A549 (cell line): ENCODE results near the gene SLIT3. TPM values are rescaled to one million over a fixed set of nuclear protein-coding genes. Genes with fewer than 3 reads are reported as not detected.

ENCODE experiments used
- ATAC-seq, 2 experiments: fragments of 200-7000 bp in 1 of 2; fragments of >200 bp in 1 of 2; cut with Nextera tagmentation in 1 of 2; cut with Tn5 transposase in 1 of 2; 3 replicates each; pipeline versions ENCODE4 v1.8.0 to v1.9.1; 2018 to 2020; ENCODE audit warnings: mild to moderate bottlenecking in 1 of 2, moderate library complexity in 1 of 2
- CTCF ChIA-PET: fragments of 300-600 bp; sonication (Branson Sonifier 250); formaldehyde crosslinking; extraction: SDS; loops from one replicate; lab custom pipeline; 2021; ENCODE audit warnings: antibody characterized with exemption, inconsistent platforms; lab: Yijun Ruan, JAX
- POLR2A ChIA-PET: fragments of 350-600 bp; formaldehyde crosslinking; extraction: SDS; loops from one replicate; lab custom pipeline; 2021; ENCODE audit warnings: antibody characterized with exemption, inconsistent platforms; lab: Yijun Ruan, JAX
- DNase-seq, 2 experiments: peaks; one replicate each; pipeline versions ENCODE4 v3.0.0 to v3.0.0-alpha.2; 2011 to 2016; ENCODE audit warnings: low read depth in 1 of 2, low spot score in 1 of 2
- FAIRE-seq: peaks from 2 replicates; lab custom pipeline; 2011; peaks lifted over from hg19 to GRCh38; lab: Jason Lieb, UNC
- H3K27ac ChIP-seq, 2 experiments: fragments of >200 bp; sonication (Bioruptor Twin); formaldehyde crosslinking; 3 replicates each; pipeline ENCODE4 v1.5.1; 2016 to 2017
- H3K4me1 ChIP-seq: fragments of >200 bp; sonication (Bioruptor Twin); formaldehyde crosslinking; 3 replicates; pipeline ENCODE4 v1.6.1; 2016
- H3K4me2 ChIP-seq: fragments of >200 bp; sonication (Bioruptor Twin); formaldehyde crosslinking; 3 replicates; pipeline ENCODE4 v1.6.1; 2016
- H3K4me3 ChIP-seq: fragments of >200 bp; sonication (Bioruptor Twin); formaldehyde crosslinking; 3 replicates; pipeline ENCODE4 v1.5.1; 2016
- H3K9me3 ChIP-seq: fragments of >200 bp; sonication (Bioruptor Twin); formaldehyde crosslinking; 3 replicates; pipeline ENCODE4 v1.6.1; 2016
- ATOH8 ChIP-seq: fragments of 250-450 bp; sonication (Bioruptor Pico); IDR thresholded peaks from 2 replicates; pipeline ENCODE4 v1.5.0; 2020; ENCODE audit warnings: low read depth, mild to moderate bottlenecking, moderate library complexity
- CHD2 ChIP-seq: fragments of 150-350 bp; IDR thresholded peaks from 2 replicates; pipeline ENCODE4 v1.6.1; 2014; ENCODE audit warnings: low read length; ENCODE audit not compliant: partially characterized antibody
- E2F6 ChIP-seq: IDR thresholded peaks from 2 replicates; pipeline ENCODE4 v1.6.1; 2012; ENCODE audit warnings: low read depth, borderline replicate concordance
- EHF ChIP-seq: fragments of 250-450 bp; sonication (Bioruptor Pico); IDR thresholded peaks from 2 replicates; pipeline ENCODE4 v1.5.0; 2020; ENCODE audit warnings: mild to moderate bottlenecking
- ESRRA ChIP-seq: fragments of 150-350 bp; IDR thresholded peaks from 2 replicates; pipeline ENCODE4 v1.6.1; 2014; ENCODE audit warnings: mild to moderate bottlenecking, low read length, borderline replicate concordance
- FOSL2 ChIP-seq, 2 experiments: fragments of 450-650 bp in 1 of 2; fragments of >200 bp in 1 of 2; sonication (Bioruptor Twin) in 1 of 2; formaldehyde crosslinking; IDR thresholded peaks; 2 replicates each; pipeline versions ENCODE4 v1.5.0 to v1.6.1; 2016 to 2020; ENCODE audit warnings: mild to moderate bottlenecking in 1 of 2, moderate library complexity in 1 of 2
- FOXS1 ChIP-seq: fragments of 250-450 bp; sonication (Bioruptor Pico); IDR thresholded peaks from 2 replicates; pipeline ENCODE4 v1.5.0; 2020; ENCODE audit warnings: mild to moderate bottlenecking, moderate library complexity
- GATA3 ChIP-seq: IDR thresholded peaks from 2 replicates; pipeline ENCODE4 v1.6.1; 2012; ENCODE audit warnings: borderline replicate concordance
- HOXA7 ChIP-seq: fragments of 250-450 bp; sonication (Bioruptor Pico); IDR thresholded peaks from 2 replicates; pipeline ENCODE4 v1.5.0; 2020; ENCODE audit warnings: mild to moderate bottlenecking, moderate library complexity
- HOXB13 ChIP-seq: fragments of 250-450 bp; sonication (Bioruptor Pico); IDR thresholded peaks from 2 replicates; pipeline ENCODE4 v1.5.0; 2020; ENCODE audit warnings: low read depth, mild to moderate bottlenecking, moderate library complexity
- JUNB ChIP-seq: fragments of >200 bp; sonication (Bioruptor Twin); formaldehyde crosslinking; IDR thresholded peaks from 2 replicates; pipeline ENCODE4 v1.6.1; 2016
- MAFK ChIP-seq: fragments of 450-650 bp; IDR thresholded peaks from 2 replicates; pipeline ENCODE4 v1.6.1; 2014; ENCODE audit not compliant: partially characterized antibody
- MAX ChIP-seq: IDR thresholded peaks from 2 replicates; pipeline ENCODE4 v1.6.1; 2012
- MYC ChIP-seq: IDR thresholded peaks from 2 replicates; pipeline ENCODE4 v1.6.1; 2012; ENCODE audit warnings: mild to moderate bottlenecking, inconsistent platforms, low read length, improper control_type of control experiment, borderline replicate concordance
- NFE2L2 ChIP-seq: fragments of 150-350 bp; conservative IDR thresholded peaks from 2 replicates; pipeline ENCODE4 v1.6.1; 2014; ENCODE audit warnings: low read length
- NPAS2 ChIP-seq: fragments of 250-450 bp; sonication (Bioruptor Pico); IDR thresholded peaks from 2 replicates; pipeline ENCODE4 v1.8.0; 2022; ENCODE audit warnings: mild to moderate bottlenecking, moderate library complexity, borderline replicate concordance
- NR3C1 ChIP-seq: fragments of >200 bp; sonication (Bioruptor Twin); formaldehyde crosslinking; IDR thresholded peaks from 3 replicates; pipeline ENCODE4 v1.6.1; 2017
- POLR2AphosphoS2 ChIP-seq: conservative IDR thresholded peaks from 2 replicates; pipeline ENCODE4 v1.6.1; 2012; ENCODE audit warnings: low read length, improper control_type of control experiment, inconsistent platforms
- TFCP2L1 ChIP-seq: fragments of 250-450 bp; sonication (Bioruptor Pico); IDR thresholded peaks from 2 replicates; pipeline ENCODE4 v1.5.0; 2021; ENCODE audit warnings: mild to moderate bottlenecking
- TP53 ChIP-seq: fragments of 250-450 bp; sonication (Bioruptor Pico); IDR thresholded peaks from 2 replicates; pipeline ENCODE4 v1.5.0; 2021; ENCODE audit warnings: mild to moderate bottlenecking, moderate library complexity
- ZC3H11A ChIP-seq: fragments of 450-650 bp; IDR thresholded peaks from 2 replicates; pipeline ENCODE4 v1.6.1; 2014; ENCODE audit warnings: antibody characterized with exemption, mild to moderate bottlenecking
- ZFP36 ChIP-seq: fragments of 450-650 bp; IDR thresholded peaks from 2 replicates; pipeline ENCODE4 v1.6.1; 2014; ENCODE audit warnings: borderline replicate concordance; ENCODE audit not compliant: partially characterized antibody
- ZNF302 ChIP-seq: fragments of 250-450 bp; sonication (Bioruptor Pico); IDR thresholded peaks from 2 replicates; pipeline ENCODE4 v1.9.0; 2021; ENCODE audit warnings: inconsistent platforms, mild to moderate bottlenecking, moderate library complexity
- WGBS: methylation state at CpG from one replicate; pipeline ENCODE4 v1.1.6; 2017; ENCODE audit errors: missing lambda C conversion rate; 5-methylcytosine and 5-hydroxymethylcytosine counted together
- polyA plus RNA-seq, 4 experiments: library from polyadenylated mRNA; depleted of rRNA in 3 of 4; stranded (reverse); fragments of >200 nt; fragmentation: RNase III in 1 of 4; extraction: RNeasy Plus Mini Kit Qiagen cat#74134 plus additional on column Dnase treatment in 1 of 4; gene quantifications; 2 replicates in 3 of 4; 3 replicates in 1 of 4; pipeline ENCODE4 v1.2.3, GENCODE V29; 2011 to 2017

The SLIT3 gene
- polyA plus RNA-seq, 2 of the 4 experiments (the other 2 are of a cell fraction), result 12.7 to 22.9 TPM

GRCh38 chr5:169294621-169295020 is 6.3 kb downstream of the SLIT3 start:
- no peak for TF ChIP-seq ZC3H11A
- TF ChIP-seq ZFP36, result no peak
- TF ChIP-seq ESRRA, result no peak
- no peak for TF ChIP-seq NR3C1
- TF ChIP-seq MAX, result no peak
- no peak for TF ChIP-seq CHD2
- no peak for TF ChIP-seq HOXA7
- TF ChIP-seq NFE2L2, result no peak
- no peak for TF ChIP-seq TP53 (CRISPR knock-in tag)
- no peak for TF ChIP-seq E2F6
- TF ChIP-seq FOSL2 (IDR thresholded peaks at IDR 0.05), result no peak
- no peak for TF ChIP-seq FOSL2 (CRISPR knock-in tag; IDR thresholded peaks at IDR 0.05)
- H3K4me2 ChIP-seq, result no peak overlapping the region
- DNase-seq, result no peak
- ChIA-PET CTCF (interaction anchor here (3.9 kb wide), 1 partner anchor 8 kb away, joined by 23 read pairs; the partner anchor contains the start of gene SLIT3), POLR2A (no interaction called here)
- 88% methylated on average over 6 of the region's 6 CpGs for WGBS
- no peak for FAIRE-seq
- H3K9me3 ChIP-seq, result no peaks in the 10 kb centered on the region
- H3K4me1 ChIP-seq, result peaks cover 54% of the 10 kb centered on the region
- H3K27ac ChIP-seq, result no peak overlapping the region
- no peak for ATAC-seq
- H3K4me3 ChIP-seq, result no peak overlapping the region

- ChIA-PET POLR2A (no interaction called here), CTCF (interaction anchor here (1.5 to 3.9 kb wide), 2 partner anchors 11 to 305 kb away, joined by 5 to 23 read pairs; partner anchors contain the start of gene SLIT3)
- H3K4me1 ChIP-seq, result peaks cover 32% of the 10 kb centered on the region
- no peak overlapping the region for H3K4me3 ChIP-seq
- WGBS, result 93% methylated on average over 4 of the region's 4 CpGs
- ATAC-seq (no peak), FAIRE-seq (no peak)
- no peaks in the 10 kb centered on the region for H3K9me3 ChIP-seq
- no peak overlapping the region for H3K4me2 ChIP-seq
- TF ChIP-seq E2F6 (no peak), MYC (no peak), POLR2AphosphoS2 (no peak), HOXA7 (no peak), EHF (CRISPR knock-in tag) (no peak), GATA3 (no peak), ZC3H11A (no peak), TFCP2L1 (CRISPR knock-in tag) (no peak), NPAS2 (CRISPR knock-in tag) (no peak), FOXS1 (no peak), JUNB (no peak), MAFK (no peak), HOXB13 (CRISPR knock-in tag) (no peak), ZNF302 (CRISPR knock-in tag) (no peak), CHD2 (no peak), ATOH8 (CRISPR knock-in tag) (no peak)
- TF ChIP-seq, all 56 proteins: peak for 0
- no peak for DNase-seq
- H3K27ac ChIP-seq, result peak overlapping the region in 1 of 2 experiments; percentile 7; a peak in 2 of 6 replicates
Measured at GRCh38 chr5:169291877-169292276, 9.1 kb downstream of the SLIT3 start.
